Panc1 (cell line): Measurements from ENCODE around the gene CNR2. TPM values are rescaled to one million over a fixed set of nuclear protein-coding genes. Genes with fewer than 3 reads are reported as not detected.
A peak's percentile ranks its signal among the peaks of the same experiment; 100 is the strongest.

ENCODE experiments used
- ATAC-seq: fragments of 200-7000 bp; cut with Tn5 transposase; 2 replicates; pipeline ENCODE4 v1.9.1; 2020; ENCODE audit warnings: mild to moderate bottlenecking, moderate library complexity
- Bru-seq: library from RNA; stranded (reverse); fragments of 400-500 nt; gene quantifications from one replicate; lab custom pipeline; 2021; lab: Mats Ljungman, UMichigan
- BruChase-seq, 2 experiments: library from RNA; stranded (reverse); fragments of 400-500 nt; gene quantifications; one replicate each; lab custom pipeline; 2021; lab: Mats Ljungman, UMichigan
- BruUV-seq: library from RNA; stranded (reverse); fragments of 400-500 nt; replicated peaks from 2 replicates; lab custom pipeline; 2021; lab: Mats Ljungman, UMichigan
- CTCF ChIA-PET: fragments of 300-600 bp; sonication (Branson Sonifier 250); formaldehyde crosslinking; loops from one replicate; lab custom pipeline; 2022; ENCODE audit warnings: antibody characterized with exemption; lab: Charles Lee
- POLR2A ChIA-PET: fragments of 300-600 bp; sonication (Branson Sonifier 250); formaldehyde crosslinking; loops from one replicate; lab custom pipeline; 2022; ENCODE audit warnings: antibody characterized with exemption; lab: Charles Lee
- DNase-seq: peaks from one replicate; pipeline ENCODE4 v3.0.0-alpha.2; 2010; ENCODE audit warnings: low read depth, low spot score
- H3K27ac ChIP-seq: 2 replicates; pipeline ENCODE4 v1.5.1; 2011; ENCODE audit warnings: mild to moderate bottlenecking, low read length, inconsistent platforms
- H3K27me3 ChIP-seq: fragments of 200-500 bp; sonication (Bioruptor generic); 2 replicates; pipeline ENCODE4 v1.6.0; 2014; ENCODE audit warnings: low read length, inconsistent platforms; ENCODE audit not compliant: control insufficient read depth, insufficient read depth
- H3K36me3 ChIP-seq: fragments of 200-500 bp; sonication (Bioruptor generic); 2 replicates; pipeline ENCODE4 v1.5.1; 2014; ENCODE audit warnings: inconsistent platforms, mild to moderate bottlenecking, low read length, moderate library complexity; ENCODE audit not compliant: control insufficient read depth, insufficient read depth
- H3K4me1 ChIP-seq: 2 replicates; pipeline ENCODE4 v1.5.1; 2011; ENCODE audit warnings: inconsistent platforms, mild to moderate bottlenecking, low read length, moderate library complexity; ENCODE audit not compliant: control insufficient read depth, insufficient read depth
- H3K4me3 ChIP-seq, 2 experiments: 2 replicates each; pipeline ENCODE4 v1.5.1; 2011 to 2012; ENCODE audit warnings: low read depth in 2 of 2, low read length in 2 of 2, mild to moderate bottlenecking in 2 of 2, inconsistent platforms in 1 of 2, moderate library complexity in 1 of 2
- H3K9me3 ChIP-seq: fragments of 200-500 bp; sonication (Bioruptor generic); 2 replicates; pipeline ENCODE4 v1.5.1; 2014; ENCODE audit warnings: low read depth, mild to moderate bottlenecking, inconsistent platforms, low read length, moderate library complexity; ENCODE audit not compliant: control insufficient read depth, insufficient read depth
- POLR2AphosphoS5 ChIP-seq: IDR thresholded peaks from 2 replicates; pipeline ENCODE4 v1.6.1; 2012; ENCODE audit warnings: mild to moderate bottlenecking, low read depth, low read length, moderate library complexity
- REST ChIP-seq, 2 experiments: IDR thresholded peaks; 2 replicates each; pipeline ENCODE4 v1.6.1; 2011 to 2012; ENCODE audit warnings: low read depth in 2 of 2, control low read depth in 1 of 2, low read length in 1 of 2, mild to moderate bottlenecking in 1 of 2, moderate library complexity in 1 of 2; ENCODE audit not compliant: insufficient read depth in 1 of 2
- SIN3A ChIP-seq: IDR thresholded peaks from 2 replicates; pipeline ENCODE4 v1.6.1; 2012; ENCODE audit warnings: low read depth, mild to moderate bottlenecking, low read length, moderate library complexity, borderline replicate concordance; ENCODE audit not compliant: insufficient read depth
- TCF7L2 ChIP-seq: IDR thresholded peaks from 2 replicates; pipeline ENCODE4 v1.6.1; 2011; ENCODE audit warnings: mild to moderate bottlenecking, low read depth, low read length, inconsistent platforms
- in situ Hi-C: cut with HindIII; loops from 2 replicates; pipeline ENCODE4 v1.10.0; 2016; ENCODE audit warnings: low sequenced_read_pairs, low pct_unique_long_range_greater_than_20kb
- intact Hi-C: fragments of 100-400 bp; cut with micrococcal nuclease; formaldehyde crosslinking; loops from one replicate; pipeline ENCODE4 v1.10.0; 2022; ENCODE audit not compliant: unreplicated experiment
- long read RNA-seq: library from polyadenylated mRNA; unstranded; transcript quantifications from one replicate; pipeline ENCODE4 v2.0.0, GENCODE V29; 2021; ENCODE audit not compliant: unreplicated experiment
- polyA plus RNA-seq: library from polyadenylated mRNA; unstranded; fragments of >200 nt; gene quantifications from one replicate; pipeline ENCODE4 v1.2.1, GENCODE V29; 2012; ENCODE audit warnings: missing spikeins; ENCODE audit not compliant: insufficient read length
- total RNA-seq: library from RNA; stranded (reverse); gene quantifications from one replicate; pipeline ENCODE4 v1.2.1, GENCODE V29; 2021; ENCODE audit not compliant: unreplicated experiment
- TF ChIP-seq, protein P1 (sequence below): fragments of 450-650 bp; IDR thresholded peaks from 2 replicates; pipeline ENCODE4 v1.5.1; 2017; ENCODE audit warnings: mild to moderate bottlenecking

The CNR2 gene
- not detected for total RNA-seq
- polyA plus RNA-seq: not detected
- percentile 4 among the genes with signal in this experiment for Bru-seq, nascent RNA
- percentile 15 among the genes with signal in this experiment for BruChase-seq, experiment 1, labeled RNA remaining after a 2-hour chase
- BruChase-seq, experiment 2, labeled RNA remaining after a 6-hour chase: percentile 20 among the genes with signal in this experiment
- long read RNA-seq: 0 reads

DNA sequence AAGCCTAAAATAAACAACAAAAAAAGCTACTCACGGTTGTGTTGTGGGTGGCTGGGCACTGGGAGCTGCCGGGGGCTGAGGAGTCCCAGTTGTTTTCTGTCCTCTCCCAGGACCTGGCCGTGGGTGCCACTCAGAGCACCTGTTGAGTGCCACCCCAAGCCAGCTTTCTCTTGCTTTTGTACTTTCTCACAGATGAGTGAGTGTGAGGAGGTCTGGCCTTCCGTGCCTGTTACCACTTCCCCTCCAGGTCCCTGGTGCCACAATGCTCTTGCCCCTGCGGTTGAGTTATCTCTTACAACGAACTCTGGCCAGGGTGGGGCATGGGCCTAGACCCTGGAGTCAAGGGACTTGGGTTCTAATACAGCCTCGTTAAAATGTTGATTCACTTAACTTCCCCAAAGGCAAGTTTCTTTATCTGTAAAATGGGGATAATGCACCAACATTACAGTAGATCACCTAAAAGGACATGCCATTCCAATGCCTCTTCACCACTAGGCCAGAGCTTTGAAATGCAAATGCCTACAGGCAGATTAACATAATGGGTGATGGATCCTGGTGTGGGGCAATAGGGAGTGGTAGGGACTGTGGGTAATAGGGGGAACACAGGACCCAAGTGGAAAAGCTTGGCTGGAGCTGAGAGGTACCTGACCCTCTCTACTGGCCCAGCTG, at the start of gene CNR2:
TSS of gene CNR2 (minus strand) at position 151 of the 669 bp plus-strand sequence. CDS start 37,745 bp downstream, outside the sequence.
- no peak for ATAC-seq

DNA sequence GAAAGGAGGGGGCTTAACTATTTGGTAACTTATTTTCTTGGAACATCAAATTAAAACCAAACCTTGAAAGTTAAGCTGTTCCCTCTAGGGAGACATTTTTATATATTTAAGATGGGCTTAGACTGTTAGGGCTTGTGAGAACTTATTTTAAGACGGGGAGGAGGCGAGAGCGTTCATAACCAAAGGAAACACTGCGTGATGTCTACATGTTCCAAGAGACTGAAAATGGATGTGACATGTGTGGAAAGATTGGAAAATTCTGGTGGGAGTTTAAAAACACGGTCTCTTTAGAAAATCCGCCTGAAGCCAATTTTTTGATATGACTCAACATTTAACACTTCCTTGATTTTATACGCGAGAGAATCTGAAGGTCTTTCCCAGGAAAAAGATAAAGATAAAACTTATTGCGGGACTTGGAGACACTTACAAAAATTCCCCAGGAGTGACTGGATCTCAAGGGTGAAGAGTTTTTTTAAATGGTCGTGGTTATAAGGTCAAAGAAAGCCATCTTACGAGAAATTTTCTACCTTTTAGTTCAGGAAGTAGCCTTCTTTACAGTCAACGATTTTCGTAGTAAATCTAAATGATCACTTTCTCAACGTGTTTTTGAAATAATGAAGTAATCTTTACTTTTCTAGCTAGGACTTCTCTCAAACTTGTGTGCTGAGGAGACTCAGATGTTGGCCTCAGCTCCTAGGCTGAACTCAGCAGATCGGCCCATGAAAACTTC, 47.3 kb upstream of the CNR2 start:
- Histone ChIP-seq H3K27ac (peak overlapping the region; percentile 100), H3K27me3 (no peaks in the 10 kb centered on the region), H3K9me3 (no peaks in the 10 kb centered on the region), H3K4me3 (peak overlapping the region; percentile 78 to 98), H3K36me3 (peaks cover 30% of the 10 kb centered on the region), H3K4me1 (peaks cover 51% of the 10 kb centered on the region)
- DNase-seq: no peak
- intact Hi-C loops: no loop called here
- ATAC-seq: no peak
- POLR2A ChIA-PET: interaction anchor here (0.6 to 0.7 kb wide), 3 partner anchors 9 to 185 kb away, joined by 3 to 6 read pairs (median 5); no protein-coding TSS in a partner anchor
- TSS peak; percentile 79 for BruUV-seq
- CTCF ChIA-PET: no interaction called here
- in situ Hi-C loops: loop anchor here (10.0 kb wide), 1 partner anchor 64 kb away; no protein-coding TSS in a partner anchor
- TF ChIP-seq REST (IDR thresholded peaks at IDR 0.05; ENCODE audit: insufficient read depth in 1 of 2, low read depth in 2 of 2, low read length in 1 of 2) (no peak), POLR2AphosphoS5 (0 out of 2 replicates have a peak, but pooled peaks have one; percentile 16), SIN3A (no peak)

More for the DNA sequence above, at the start of gene CNR2:
- ChIA-PET CTCF (no interaction called here), POLR2A (no interaction called here)
- H3K9me3 ChIP-seq: no peaks in the 10 kb centered on the region
- BruUV-seq: no TSS peak
- H3K4me3 ChIP-seq: no peak within 1 kb of the TSS
- TF ChIP-seq REST (IDR thresholded peaks at IDR 0.05; ENCODE audit: insufficient read depth in 1 of 2, low read depth in 2 of 2, low read length in 1 of 2) (no peak), TCF7L2 (no peak)
- TF ChIP-seq, protein P1, sequence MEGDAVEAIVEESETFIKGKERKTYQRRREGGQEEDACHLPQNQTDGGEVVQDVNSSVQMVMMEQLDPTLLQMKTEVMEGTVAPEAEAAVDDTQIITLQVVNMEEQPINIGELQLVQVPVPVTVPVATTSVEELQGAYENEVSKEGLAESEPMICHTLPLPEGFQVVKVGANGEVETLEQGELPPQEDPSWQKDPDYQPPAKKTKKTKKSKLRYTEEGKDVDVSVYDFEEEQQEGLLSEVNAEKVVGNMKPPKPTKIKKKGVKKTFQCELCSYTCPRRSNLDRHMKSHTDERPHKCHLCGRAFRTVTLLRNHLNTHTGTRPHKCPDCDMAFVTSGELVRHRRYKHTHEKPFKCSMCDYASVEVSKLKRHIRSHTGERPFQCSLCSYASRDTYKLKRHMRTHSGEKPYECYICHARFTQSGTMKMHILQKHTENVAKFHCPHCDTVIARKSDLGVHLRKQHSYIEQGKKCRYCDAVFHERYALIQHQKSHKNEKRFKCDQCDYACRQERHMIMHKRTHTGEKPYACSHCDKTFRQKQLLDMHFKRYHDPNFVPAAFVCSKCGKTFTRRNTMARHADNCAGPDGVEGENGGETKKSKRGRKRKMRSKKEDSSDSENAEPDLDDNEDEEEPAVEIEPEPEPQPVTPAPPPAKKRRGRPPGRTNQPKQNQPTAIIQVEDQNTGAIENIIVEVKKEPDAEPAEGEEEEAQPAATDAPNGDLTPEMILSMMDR: no peak
- DNase-seq: no peak
- intact Hi-C loops: loop anchor here (10.0 kb wide), 1 partner anchor 99 kb away; no protein-coding TSS in a partner anchor
- H3K36me3 ChIP-seq: no peaks in the 10 kb centered on the region
- in situ Hi-C loops: no loop called here
- H3K4me1 ChIP-seq: no peaks in the 10 kb centered on the region
- no peaks in the 10 kb centered on the region for H3K27me3 ChIP-seq
- H3K27ac ChIP-seq: no peak within 1 kb of the TSS
